Stomach (tissue), 9 donors: ENCODE data around the gene EVL. TPM values are rescaled to one million over a fixed set of nuclear protein-coding genes. Genes with fewer than 3 reads are reported as not detected.

ENCODE experiments used
- DNase-seq, 2 donors: peaks; one replicate each; pipeline versions ENCODE4 v3.0.0 to v3.0.0-alpha.2; 2013 to 2019
- H3K27ac ChIP-seq, 5 donors: fragments of 200-600 bp in 4 of 5; sonication (generic) in 4 of 5; one replicate each; pipeline ENCODE4 v1.5.1; 2013 to 2019; ENCODE audit warnings: mild to moderate bottlenecking in 1 of 5, moderate library complexity in 1 of 5
- H3K27me3 ChIP-seq, 3 donors: fragments of 200-600 bp; sonication (generic); one replicate each; pipeline ENCODE4 v1.5.1; 2017 to 2019; ENCODE audit warnings: mixed run types in 1 of 3
- H3K36me3 ChIP-seq, 4 donors: fragments of 200-600 bp; sonication (generic); 1 replicate in 3 of 4; 2 replicates in 1 of 4; pipeline ENCODE4 v1.5.1; 2016 to 2019
- H3K4me1 ChIP-seq, 4 donors: fragments of 200-600 bp; sonication (generic); one replicate each; pipeline ENCODE4 v1.5.1; 2016 to 2019
- H3K4me3 ChIP-seq, 4 donors: fragments of 200-600 bp; sonication (generic) in 3 of 4; one replicate each; pipeline ENCODE4 v1.5.1; 2016 to 2019; ENCODE audit warnings: mild to moderate bottlenecking in 1 of 4
- H3K9me3 ChIP-seq, 4 donors: fragments of 200-600 bp; sonication (generic); one replicate each; pipeline ENCODE4 v1.5.1; 2016 to 2019
- CTCF ChIP-seq, 7 experiments: fragments of 450-650 bp in 4 of 7; fragments of 200-600 bp in 3 of 7; sonication (generic) in 3 of 7; IDR thresholded peaks; one replicate each; pipeline ENCODE4 v1.5.1; 2016 to 2019; ENCODE audit warnings: antibody characterized with exemption in 7 of 7, control low read depth in 2 of 7, mild to moderate bottlenecking in 1 of 7
- EP300 ChIP-seq: sonication (generic); formaldehyde crosslinking; IDR thresholded peaks from one replicate; pipeline ENCODE4 v1.6.1; 2017; ENCODE audit warnings: antibody characterized with exemption
- POLR2A ChIP-seq, 4 donors: fragments of 450-650 bp; IDR thresholded peaks; one replicate each; pipeline ENCODE4 v1.6.1; 2016; ENCODE audit warnings: antibody characterized with exemption in 4 of 4, control low read depth in 2 of 4, mild to moderate bottlenecking in 1 of 4, moderate library complexity in 1 of 4
- POLR2AphosphoS5 ChIP-seq, 3 donors: sonication (generic); formaldehyde crosslinking; IDR thresholded peaks; one replicate each; pipeline ENCODE4 v1.6.1; 2016; ENCODE audit warnings: antibody characterized with exemption in 3 of 3
- WGBS, 5 donors: extraction: QIAGEN DNeasy Blood & Tissue Kit in 3 of 5; methylation state at CpG; one replicate each; pipeline versions ENCODE4 v1.1.5 to v1.1.7; 2013 to 2018; 5-methylcytosine and 5-hydroxymethylcytosine counted together
- intact Hi-C: fragments of 100-400 bp; cut with DNase I; formaldehyde crosslinking; loops from one replicate; pipeline ENCODE4 v1.15.1; 2023; ENCODE audit warnings: low total_unique reads
- polyA plus RNA-seq, 3 donors: library from polyadenylated mRNA; stranded (reverse); fragments of 200-250 nt; gene quantifications; one replicate each; pipeline ENCODE4 v1.2.3, GENCODE V29; 2013
- total RNA-seq, 5 donors: library from RNA; depleted of rRNA; stranded (reverse); fragments of >200 nt; gene quantifications; one replicate each; pipeline versions ENCODE4 v1.1.0 to v1.2.3, GENCODE V29; 2014 to 2016
- donor health status: healthy with polysubstance abuse.
- donor health status: Bipolar disorder and iron deficiency.
- donor health status: healthy.

EVL gene
- total and polyA plus RNA-seq, 8 donors: 23.3 to 111 (median 39.7) TPM

- no peak overlapping the region for H3K4me3 ChIP-seq
- peaks cover 7 to 45% (median 21%) of the 10 kb centered on the region in 4 donors for H3K36me3 ChIP-seq
- peaks cover 0 to 16% (median 0%) of the 10 kb centered on the region in 4 donors for H3K4me1 ChIP-seq
- no peak overlapping the region for H3K27ac ChIP-seq
- DNase-seq: no peak
- H3K27me3 ChIP-seq: no peaks in the 10 kb centered on the region
- TF ChIP-seq POLR2AphosphoS5 (IDR thresholded peaks at IDR 0.05) (no peak), EP300 (no peak), POLR2A (IDR thresholded peaks at IDR 0.05) (no peak), CTCF (IDR thresholded peaks at IDR 0.05) (no peak)
- WGBS, 5 donors: 19 to 50% (median 34%) methylated on average over 1 of the region's 1 CpG
- H3K9me3 ChIP-seq: no peaks in the 10 kb centered on the region
- intact Hi-C loops: no loop called here
Observed at GRCh38 chr14:100092832-100093231, 27.6 kb downstream of the EVL start.

GRCh38 chr14:100093319-100093718 lies 28.1 kb downstream of the EVL start:
- TF ChIP-seq EP300: no peak
- no peak for TF ChIP-seq CTCF (IDR thresholded peaks at IDR 0.05)
- WGBS, 5 donors: 84 to 87% (median 86%) methylated on average over 6 of the region's 6 CpGs
- DNase-seq: no peak
- peaks cover 5 to 45% (median 21%) of the 10 kb centered on the region in 4 donors for H3K36me3 ChIP-seq
- peaks cover 0 to 16% (median 0%) of the 10 kb centered on the region in 4 donors for H3K4me1 ChIP-seq
- intact Hi-C loops: no loop called here
- no peaks in the 10 kb centered on the region for H3K27me3 ChIP-seq
- no peaks in the 10 kb centered on the region for H3K9me3 ChIP-seq
- no peak overlapping the region for H3K4me3 ChIP-seq
- no peak overlapping the region for H3K27ac ChIP-seq

- Histone ChIP-seq H3K4me3 (no peak overlapping the region), H3K27ac (no peak overlapping the region), H3K9me3 (no peaks in the 10 kb centered on the region), H3K4me1 (peaks cover 0 to 16% (median 3%) of the 10 kb centered on the region in 4 donors), H3K36me3 (peaks cover 7 to 43% (median 19%) of the 10 kb centered on the region in 4 donors), H3K27me3 (no peaks in the 10 kb centered on the region)
- no peak for DNase-seq
- 84 to 93% (median 88%) methylated on average over 3 of the region's 3 CpGs for WGBS, 5 donors
- TF ChIP-seq CTCF (IDR thresholded peaks at IDR 0.05) (no peak), POLR2AphosphoS5 (IDR thresholded peaks at IDR 0.05) (no peak)
- intact Hi-C loops: no loop called here
Observed at GRCh38 chr14:100096656-100097055, 31.4 kb downstream of the EVL start.

GRCh38 chr14:100098171-100098570 lies 32.9 kb downstream of the EVL start:
- no peak for DNase-seq
- Histone ChIP-seq H3K36me3 (peaks cover 7 to 37% (median 17%) of the 10 kb centered on the region in 4 donors), H3K4me1 (peaks cover under 1 to 27% (median 10%) of the 10 kb centered on the region in 4 donors), H3K9me3 (no peaks in the 10 kb centered on the region), H3K4me3 (no peak overlapping the region), H3K27ac (peak overlapping the region in 1 of 5 donors; percentile 14), H3K27me3 (no peaks in the 10 kb centered on the region)
- TF ChIP-seq POLR2AphosphoS5 (IDR thresholded peaks at IDR 0.05): no peak
- TF ChIP-seq EP300: no peak
- TF ChIP-seq POLR2A (IDR thresholded peaks at IDR 0.05): no peak
- no peak for TF ChIP-seq CTCF (IDR thresholded peaks at IDR 0.05)
- WGBS, 5 donors: 87 to 96% (median 94%) methylated on average over 8 of the region's 8 CpGs
- intact Hi-C loops: no loop called here
